OCI-LY7 (cell line): Measurements from ENCODE around the gene LPP. TPM values are rescaled to one million over a fixed set of nuclear protein-coding genes. Genes with fewer than 3 reads are reported as not detected.

ENCODE experiments used
- BruUV-seq: library from RNA; stranded (reverse); fragments of 400-500 nt; replicated peaks from 2 replicates; lab custom pipeline; 2021; lab: Mats Ljungman, UMichigan
- CTCF ChIA-PET: fragments of 300-600 bp; sonication (Branson Sonifier 250); formaldehyde crosslinking; loops from one replicate; lab custom pipeline; 2022; ENCODE audit warnings: antibody characterized with exemption; ENCODE audit not compliant: unreplicated experiment; lab: Charles Lee
- POLR2A ChIA-PET: fragments of 300-600 bp; sonication (Branson Sonifier 250); formaldehyde crosslinking; loops from one replicate; lab custom pipeline; 2022; ENCODE audit warnings: antibody characterized with exemption; lab: Charles Lee
- DNase-seq: peaks from one replicate; pipeline ENCODE4 v3.0.0-alpha.2; 2015; ENCODE audit warnings: low spot score
- H2AFZ ChIP-seq: fragments of 200-600 bp; sonication (generic), shearing (Covaris generic); 2 replicates; pipeline ENCODE4 v1.6.1; 2014; ENCODE audit warnings: mild to moderate bottlenecking, antibody characterized with exemption, low read length, moderate library complexity
- H3K27ac ChIP-seq: fragments of 200-600 bp; sonication (generic); 2 replicates; pipeline ENCODE4 v1.5.1; 2014; ENCODE audit warnings: mixed run types, low read depth, mild to moderate bottlenecking, moderate library complexity, low read length, inconsistent platforms; ENCODE audit not compliant: poor library complexity, severe bottlenecking
- H3K36me3 ChIP-seq: fragments of 200-600 bp; sonication (generic); 2 replicates; pipeline ENCODE4 v1.6.1; 2014; ENCODE audit warnings: mild to moderate bottlenecking, antibody characterized with exemption, low read length, moderate library complexity, mixed read lengths; ENCODE audit not compliant: insufficient read depth
- H3K4me1 ChIP-seq: fragments of 200-600 bp; sonication (generic); 2 replicates; pipeline ENCODE4 v1.5.1; 2014; ENCODE audit warnings: mild to moderate bottlenecking, low read length; ENCODE audit not compliant: insufficient read depth, poor library complexity, severe bottlenecking
- H3K4me2 ChIP-seq: fragments of 200-600 bp; sonication (generic); 2 replicates; pipeline ENCODE4 v1.6.1; 2014; ENCODE audit warnings: mild to moderate bottlenecking, low read length
- H3K4me3 ChIP-seq: fragments of 200-600 bp; sonication (generic); 2 replicates; pipeline ENCODE4 v1.5.1; 2014; ENCODE audit warnings: mild to moderate bottlenecking, low read depth, low read length; ENCODE audit not compliant: poor library complexity, severe bottlenecking
- H3K79me2 ChIP-seq: fragments of 200-600 bp; sonication (generic); 2 replicates; pipeline ENCODE4 v1.6.1; 2016; ENCODE audit warnings: low read depth, mild to moderate bottlenecking, low read length, moderate library complexity, mixed read lengths; ENCODE audit not compliant: insufficient read depth
- H3K9me2 ChIP-seq: fragments of 200-600 bp; sonication (generic); 2 replicates; pipeline ENCODE4 v1.6.1; 2016; ENCODE audit warnings: mild to moderate bottlenecking, low read length, mixed read lengths; ENCODE audit not compliant: insufficient read depth
- H3K9me3 ChIP-seq: fragments of 200-600 bp; sonication (generic); 2 replicates; pipeline ENCODE4 v1.6.1; 2014; ENCODE audit warnings: mild to moderate bottlenecking, mixed run types, low read length, mixed read lengths
- H4K20me1 ChIP-seq: fragments of 200-600 bp; sonication (generic); 2 replicates; pipeline ENCODE4 v1.6.1; 2014; ENCODE audit warnings: mild to moderate bottlenecking, antibody characterized with exemption, low read length, moderate library complexity, mixed read lengths; ENCODE audit not compliant: insufficient read depth
- CTCF ChIP-seq: fragments of 200-600 bp; sonication (generic); conservative IDR thresholded peaks from 2 replicates; pipeline ENCODE4 v1.5.1; 2014; ENCODE audit warnings: mild to moderate bottlenecking, antibody characterized with exemption, low read length, moderate library complexity, mixed read lengths
- EZH2phosphoT487 ChIP-seq: fragments of 200-600 bp; sonication (generic); IDR thresholded peaks from 2 replicates; pipeline ENCODE4 v1.6.1; 2018; ENCODE audit warnings: low read depth, borderline replicate concordance, mild to moderate bottlenecking, mixed run types, antibody characterized with exemption, low read length, moderate library complexity, mixed read lengths
- intact Hi-C: fragments of 100-400 bp; cut with micrococcal nuclease; formaldehyde crosslinking; loops from one replicate; pipeline ENCODE4 v1.10.0; 2022; ENCODE audit not compliant: unreplicated experiment
- total RNA-seq, 2 experiments: library from RNA; depleted of rRNA in 1 of 2; stranded (reverse); fragments of >200 nt in 1 of 2; shearing (Covaris generic) in 1 of 2; gene quantifications; 2 replicates each; pipeline ENCODE4 v1.2.3, GENCODE V29; 2014 to 2022

LPP gene
- total RNA-seq, 2 experiments from 2014 or later, result 10.9 to 119 TPM

GRCh38 chr3:188218603-188219002, 64.6 kb downstream of the LPP start:
- Histone ChIP-seq H4K20me1 (no peaks in the 10 kb centered on the region), H3K79me2 (peaks cover 5% of the 10 kb centered on the region; the same call in 1 of the 2 replicates), H2AFZ (no peak overlapping the region), H3K4me3 (peak overlapping the region; percentile 42), H3K9me2 (no peaks in the 10 kb centered on the region), H3K4me2 (peak overlapping the region; percentile 80), H3K27ac (peak overlapping the region; percentile 98), H3K4me1 (peaks cover 68% of the 10 kb centered on the region), H3K36me3 (no peaks in the 10 kb centered on the region; the same call in 1 of the 2 replicates), H3K9me3 (no peaks in the 10 kb centered on the region)
- intact Hi-C loops, result loop anchor here (5.0 kb wide), 1 partner anchor 66 kb away; the partner anchor contains the start of gene LPP
- no peak for TF ChIP-seq EZH2phosphoT487
- TF ChIP-seq CTCF, result no peak
- BruUV-seq, result no TSS peak
- ChIA-PET CTCF (no interaction called here), POLR2A (interaction anchor here (0.6 to 2.7 kb wide), 6 partner anchors 10 to 584 kb away, joined by 3 to 14 read pairs (median 4); no protein-coding TSS in a partner anchor)
- DNase-seq, result no peak

GRCh38 chr3:188219147-188219546, 65.2 kb downstream of the LPP start:
- BruUV-seq, result no TSS peak
- Histone ChIP-seq H3K9me3 (no peaks in the 10 kb centered on the region), H3K36me3 (peaks cover 4% of the 10 kb centered on the region; the same call in 1 of the 2 replicates), H3K27ac (no peak overlapping the region), H2AFZ (no peak overlapping the region), H3K79me2 (peaks cover 5% of the 10 kb centered on the region; the same call in 1 of the 2 replicates), H3K4me3 (no peak overlapping the region), H4K20me1 (no peaks in the 10 kb centered on the region), H3K9me2 (no peaks in the 10 kb centered on the region), H3K4me1 (peaks cover 63% of the 10 kb centered on the region), H3K4me2 (no peak overlapping the region)
- CTCF ChIA-PET, result no interaction called here
- POLR2A ChIA-PET, result interaction anchor here (0.6 to 2.3 kb wide), 3 partner anchors 10 to 21 kb away, joined by 3 to 12 read pairs (median 4); no protein-coding TSS in a partner anchor
- TF ChIP-seq EZH2phosphoT487 (no peak), CTCF (no peak)
- intact Hi-C loops, result loop anchor here (5.0 kb wide), 1 partner anchor 67 kb away; the partner anchor contains the start of gene LPP
- no peak for DNase-seq

- Histone ChIP-seq H3K4me2 (no peak overlapping the region), H2AFZ (no peak overlapping the region), H3K27ac (no peak overlapping the region), H3K4me1 (peaks cover 52% of the 10 kb centered on the region), H3K36me3 (peaks cover 7% of the 10 kb centered on the region; the same call in 1 of the 2 replicates), H3K9me2 (no peaks in the 10 kb centered on the region), H3K4me3 (no peak overlapping the region), H3K9me3 (no peaks in the 10 kb centered on the region), H4K20me1 (no peaks in the 10 kb centered on the region), H3K79me2 (peaks cover 5% of the 10 kb centered on the region; the same call in 1 of the 2 replicates)
- intact Hi-C loops, result no loop called here
- no TSS peak for BruUV-seq
- POLR2A ChIA-PET, result interaction anchor here (0.6 to 1.6 kb wide), 6 partner anchors 9 to 1020 kb away, joined by 3 to 5 read pairs (median 4); no protein-coding TSS in a partner anchor
- TF ChIP-seq EZH2phosphoT487 (no peak), CTCF (no peak)
- no peak for DNase-seq
- CTCF ChIA-PET, result no interaction called here
Measured at GRCh38 chr3:188220097-188220788, 66.3 kb downstream of the LPP start.
